Embryonic facial prominence (tissue), 1 donor: ENCODE results near the gene DHH.
"Not testable (repeated sequence)": the region's sequence is repeated elsewhere in the genome, so short reads cannot be mapped to it uniquely, and the experiment has no call there.

ENCODE experiments used
- DNase-seq: peaks from one replicate; pipeline ENCODE4 v3.0.0-alpha.2; 2016; ENCODE audit errors: extremely low spot score

DHH gene

GRCh38 chr12:49094160-49094974 lies at the start of gene DHH:
Gene DHH, minus strand, starts transcription at chr12:49094801. Its CDS starts 289 bp downstream, at chr12:49094512.
- no peak for DNase-seq

- DNase-seq = no peak
Measured at GRCh38 chr12:49144384-49144783, 49.8 kb upstream of the DHH start.

- DNase-seq = no peak
Measured at GRCh38 chr12:49138999-49139398, 44.4 kb upstream of the DHH start.

GRCh38 chr12:49138587-49138986 lies 44.0 kb upstream of the DHH start:
- no peak for DNase-seq

- no peak for DNase-seq
Measured at GRCh38 chr12:49137476-49137875, 42.9 kb upstream of the DHH start.

- DNase-seq = not testable (repeated sequence)
Measured at GRCh38 chr12:49136997-49137396, 42.4 kb upstream of the DHH start.

- no peak for DNase-seq
Measured at GRCh38 chr12:49133590-49133989, 39.0 kb upstream of the DHH start.

GRCh38 chr12:49133014-49133413 lies 38.4 kb upstream of the DHH start:
- no peak for DNase-seq

- DNase-seq = peak; percentile 57
Measured at GRCh38 chr12:49131894-49132461, 37.4 kb upstream of the DHH start.

GRCh38 chr12:49131051-49131893 lies 36.7 kb upstream of the DHH start, which contains the start of gene TUBA1B:
Gene TUBA1B, minus strand, starts transcription at chr12:49131395. Its CDS starts 95 bp downstream, at chr12:49131300.
- peak; percentile 85 for DNase-seq

- peak; percentile 86 for DNase-seq
Measured at GRCh38 chr12:49130151-49131050, 35.8 kb upstream of the DHH start.

GRCh38 chr12:49129332-49130150 lies 34.9 kb upstream of the DHH start:
- DNase-seq = no peak

- not testable (repeated sequence) for DNase-seq
Measured at GRCh38 chr12:49127971-49128370, 33.4 kb upstream of the DHH start.

GRCh38 chr12:49126852-49127763 lies 32.5 kb upstream of the DHH start:
- no peak for DNase-seq

- DNase-seq = no peak
Measured at GRCh38 chr12:49121047-49121696, 26.6 kb upstream of the DHH start.

- no peak for DNase-seq
Measured at GRCh38 chr12:49111206-49111605, 16.6 kb upstream of the DHH start.

- DNase-seq = peak; percentile 99
Measured at GRCh38 chr12:49110464-49111155, 16.0 kb upstream of the DHH start, which contains the start of gene LMBR1L. Gene LMBR1L, minus strand, starts transcription at chr12:49110847. Its CDS starts 292 bp downstream, at chr12:49110555.
